H1 (cell line): Measurements from ENCODE around the gene CD28. TPM values are rescaled to one million over a fixed set of nuclear protein-coding genes. Genes with fewer than 3 reads are reported as not detected.

Source experiments
- CTCF ChIA-PET: fragments of 300-600 bp; sonication (Branson Sonifier 250); formaldehyde crosslinking; loops from one replicate; lab custom pipeline; 2021; ENCODE audit not compliant: partially characterized antibody; lab: Charles Lee
- POLR2A ChIA-PET: fragments of 300-600 bp; sonication (Branson Sonifier 250); formaldehyde crosslinking; loops from one replicate; lab custom pipeline; 2021; ENCODE audit warnings: inconsistent platforms; ENCODE audit not compliant: partially characterized antibody; lab: Charles Lee
- DNase-seq, 2 experiments: peaks; one replicate each; pipeline versions ENCODE4 v3.0.0 to v3.0.0-alpha.2; 2010 to 2022; ENCODE audit warnings: low spot score in 2 of 2, low read depth in 1 of 2, mixed read lengths in 1 of 2
- FAIRE-seq: peaks from 2 replicates; lab custom pipeline; 2011; peaks lifted over from hg19 to GRCh38; lab: Jason Lieb, UNC
- H2AFZ ChIP-seq: 2 replicates; pipeline ENCODE4 v1.8.1; 2012; ENCODE audit warnings: low read length, inconsistent platforms
- H2AK5ac ChIP-seq: 2 replicates; pipeline ENCODE4 v1.6.1; 2013; ENCODE audit warnings: low read depth, low read length
- H2BK120ac ChIP-seq: replicated peaks from 2 replicates; pipeline ENCODE3; 2013; ENCODE audit warnings: low read depth, low read length, inconsistent platforms
- H2BK12ac ChIP-seq: 2 replicates; pipeline ENCODE4 v1.6.1; 2013; ENCODE audit warnings: low read depth, low read length
- H2BK15ac ChIP-seq: 2 replicates; pipeline ENCODE4 v1.6.1; 2013; ENCODE audit warnings: low read length
- H2BK20ac ChIP-seq: 2 replicates; pipeline ENCODE4 v1.6.1; 2013; ENCODE audit warnings: low read length
- H2BK5ac ChIP-seq: 2 replicates; pipeline ENCODE4 v1.6.1; 2013; ENCODE audit warnings: low read depth, low read length
- H3K14ac ChIP-seq: 2 replicates; pipeline ENCODE4 v1.6.1; 2013; ENCODE audit warnings: inconsistent platforms; ENCODE audit not compliant: insufficient read length
- H3K18ac ChIP-seq: 2 replicates; pipeline ENCODE4 v1.6.1; 2013; ENCODE audit warnings: low read length; ENCODE audit errors: extremely low read depth
- H3K23ac ChIP-seq: 2 replicates; pipeline ENCODE4 v1.6.1; 2013; ENCODE audit warnings: inconsistent platforms; ENCODE audit not compliant: insufficient read length
- H3K23me2 ChIP-seq: 2 replicates; pipeline ENCODE4 v1.6.1; 2013; ENCODE audit warnings: low read depth, low read length
- H3K27ac ChIP-seq: 2 replicates; pipeline ENCODE4 v1.6.1; 2011; ENCODE audit warnings: low read depth, low read length, inconsistent platforms
- H3K27me3 ChIP-seq, 4 experiments: replicated peaks in 1 of 4; 1 replicate in 1 of 4; 2 replicates in 3 of 4; pipeline versions ENCODE4 v1.6.1 to v1.8.1; 2011 to 2013; ENCODE audit warnings: low read length in 3 of 4, mild to moderate bottlenecking in 3 of 4, inconsistent platforms in 2 of 4, mixed read lengths in 2 of 4, moderate library complexity in 1 of 4; ENCODE audit not compliant: control insufficient read depth in 3 of 4, insufficient read depth in 3 of 4; ENCODE audit errors: extremely low read depth in 1 of 4
- H3K36me3 ChIP-seq, 4 experiments: 2 replicates each; pipeline versions ENCODE4 v1.6.1 to v1.8.1; 2011 to 2013; ENCODE audit warnings: mild to moderate bottlenecking in 4 of 4, low read length in 3 of 4, moderate library complexity in 2 of 4, control low read depth in 1 of 4, inconsistent platforms in 1 of 4; ENCODE audit not compliant: insufficient read depth in 4 of 4, control insufficient read depth in 2 of 4
- H3K4ac ChIP-seq: replicated peaks from 2 replicates; pipeline ENCODE3; 2013; ENCODE audit warnings: low read length, low read depth, mixed read lengths, inconsistent platforms; ENCODE audit not compliant: insufficient read length
- H3K4me1 ChIP-seq, 4 experiments: replicated peaks in 1 of 4; 1 replicate in 1 of 4; 2 replicates in 3 of 4; pipeline versions ENCODE4 v1.6.1 to v1.8.1; 2011 to 2013; ENCODE audit warnings: low read length in 3 of 4, inconsistent platforms in 2 of 4, mixed read lengths in 1 of 4; ENCODE audit not compliant: insufficient read depth in 4 of 4, control insufficient read depth in 3 of 4
- H3K4me2 ChIP-seq, 2 experiments: 2 replicates each; pipeline versions ENCODE4 v1.6.1 to v1.8.1; 2011 to 2013; ENCODE audit warnings: low read depth in 2 of 2, low read length in 2 of 2, control low read depth in 1 of 2, inconsistent platforms in 1 of 2, mild to moderate bottlenecking in 1 of 2; ENCODE audit not compliant: insufficient read depth in 1 of 2
- H3K4me3 ChIP-seq, 4 experiments: fragments of 200-600, 300-600 bp in 1 of 4; sonication (generic), shearing (Covaris generic), sonication (Bioruptor Twin) in 1 of 4; 2 replicates each; pipeline versions ENCODE4 v1.5.1 to v1.8.1; 2011 to 2016; ENCODE audit warnings: low read length in 4 of 4, low read depth in 3 of 4, control low read depth in 2 of 4, inconsistent platforms in 2 of 4, mild to moderate bottlenecking in 2 of 4, mixed read lengths in 1 of 4, moderate library complexity in 1 of 4; ENCODE audit not compliant: insufficient read depth in 2 of 4; ENCODE audit errors: extremely low read depth in 1 of 4
- H3K56ac ChIP-seq: replicated peaks from 2 replicates; pipeline ENCODE3; 2013; ENCODE audit warnings: low read depth, mild to moderate bottlenecking, mixed read lengths, low read length, inconsistent platforms; ENCODE audit not compliant: insufficient read length
- H3K79me1 ChIP-seq: 2 replicates; pipeline ENCODE4 v1.6.1; 2013; ENCODE audit warnings: low read depth, low read length, control low read depth
- H3K79me2 ChIP-seq, 2 experiments: 2 replicates each; pipeline versions ENCODE4 v1.6.1 to v1.8.1; 2012 to 2013; ENCODE audit warnings: low read length in 2 of 2, mild to moderate bottlenecking in 2 of 2, inconsistent platforms in 1 of 2; ENCODE audit not compliant: insufficient read depth in 2 of 2, control insufficient read depth in 1 of 2
- H3K9ac ChIP-seq, 4 experiments: replicated peaks in 1 of 4; 1 replicate in 1 of 4; 2 replicates in 3 of 4; pipeline versions ENCODE4 v1.6.1 to v1.8.1; 2011 to 2013; ENCODE audit warnings: low read depth in 3 of 4, low read length in 3 of 4, control low read depth in 2 of 4, mild to moderate bottlenecking in 2 of 4, moderate library complexity in 2 of 4, inconsistent platforms in 1 of 4; ENCODE audit errors: extremely low read depth in 1 of 4
- H3K9me3 ChIP-seq, 2 experiments: 2 replicates each; pipeline versions ENCODE4 v1.6.1 to v1.8.1; 2012 to 2013; ENCODE audit warnings: mild to moderate bottlenecking in 2 of 2, moderate library complexity in 2 of 2, control low read depth in 1 of 2, inconsistent platforms in 1 of 2, low read depth in 1 of 2, low read length in 1 of 2, mixed read lengths in 1 of 2; ENCODE audit not compliant: insufficient read depth in 2 of 2
- H4K20me1 ChIP-seq, 2 experiments: replicated peaks in 1 of 2; 2 replicates each; pipeline versions ENCODE3 to v1.8.1; 2011 to 2013; ENCODE audit warnings: inconsistent platforms in 2 of 2, low read length in 2 of 2, mild to moderate bottlenecking in 1 of 2; ENCODE audit not compliant: insufficient read depth in 2 of 2, control insufficient read depth in 1 of 2
- H4K5ac ChIP-seq: 2 replicates; pipeline ENCODE4 v1.6.1; 2013; ENCODE audit warnings: low read length, low read depth, mixed read lengths, inconsistent platforms; ENCODE audit not compliant: insufficient read length
- H4K8ac ChIP-seq: 2 replicates; pipeline ENCODE4 v1.8.0; 2013; ENCODE audit warnings: mild to moderate bottlenecking, moderate library complexity, low read length, inconsistent platforms; ENCODE audit not compliant: insufficient read depth; ENCODE audit errors: extremely low read depth
- H4K91ac ChIP-seq: replicated peaks from 2 replicates; pipeline ENCODE3; 2013; ENCODE audit warnings: low read length, mixed read lengths, inconsistent platforms; ENCODE audit not compliant: insufficient read length
- CTBP2 ChIP-seq: IDR thresholded peaks from 2 replicates; pipeline ENCODE4 v1.7.0; 2011; ENCODE audit warnings: borderline replicate concordance, mild to moderate bottlenecking, moderate library complexity, mixed read lengths, low read length; ENCODE audit not compliant: insufficient read depth, insufficient read length
- TBP ChIP-seq: IDR thresholded peaks from 2 replicates; pipeline ENCODE4 v1.6.1; 2011; ENCODE audit warnings: low read depth, low read length, improper control_type of control experiment
- WGBS, 2 experiments: shearing (Covaris generic) in 1 of 2; methylation state at CpG; one replicate each; pipeline versions ENCODE4 v1.1.6 to v1.1.7; 2013 to 2015; ENCODE audit warnings: low lambda C conversion rate in 2 of 2, mixed read lengths in 2 of 2, inconsistent platforms in 1 of 2, low coverage in 1 of 2, missing lambda C conversion rate in 1 of 2; ENCODE audit not compliant: insufficient replicate concordance in 2 of 2, insufficient coverage in 1 of 2, insufficient read length in 1 of 2; ENCODE audit errors: extremely low coverage in 1 of 2, missing lambda C conversion rate in 1 of 2; 5-methylcytosine and 5-hydroxymethylcytosine counted together
- polyA plus RNA-seq, 7 experiments: library from polyadenylated mRNA; depleted of rRNA in 3 of 7; stranded (reverse) in 5 of 7; unstranded in 2 of 7; fragments of >200 nt in 5 of 7; fragments of 200-250 nt in 2 of 7; gene quantifications; 1 replicate in 5 of 7; 2 replicates in 1 of 7; 4 replicates in 1 of 7; pipeline versions ENCODE4 v1.2.1 to v1.2.3, GENCODE V29; 2011 to 2013; ENCODE audit warnings: missing spikeins in 2 of 7, mixed read lengths in 2 of 7
- total RNA-seq: library from RNA; stranded (reverse); fragmentation: NEBNext Ultra II Directional; extraction: Animal tissue kit (Norgen Biotek cat#: 25700); gene quantifications from 2 replicates; pipeline ENCODE4 v1.2.1, GENCODE V29; 2021

Gene CD28
- total and polyA plus RNA-seq, 2 of the 8 experiments (the other 6 are each of a cell fraction or from before 2014, with no cell fraction given), result not detected

DNA sequence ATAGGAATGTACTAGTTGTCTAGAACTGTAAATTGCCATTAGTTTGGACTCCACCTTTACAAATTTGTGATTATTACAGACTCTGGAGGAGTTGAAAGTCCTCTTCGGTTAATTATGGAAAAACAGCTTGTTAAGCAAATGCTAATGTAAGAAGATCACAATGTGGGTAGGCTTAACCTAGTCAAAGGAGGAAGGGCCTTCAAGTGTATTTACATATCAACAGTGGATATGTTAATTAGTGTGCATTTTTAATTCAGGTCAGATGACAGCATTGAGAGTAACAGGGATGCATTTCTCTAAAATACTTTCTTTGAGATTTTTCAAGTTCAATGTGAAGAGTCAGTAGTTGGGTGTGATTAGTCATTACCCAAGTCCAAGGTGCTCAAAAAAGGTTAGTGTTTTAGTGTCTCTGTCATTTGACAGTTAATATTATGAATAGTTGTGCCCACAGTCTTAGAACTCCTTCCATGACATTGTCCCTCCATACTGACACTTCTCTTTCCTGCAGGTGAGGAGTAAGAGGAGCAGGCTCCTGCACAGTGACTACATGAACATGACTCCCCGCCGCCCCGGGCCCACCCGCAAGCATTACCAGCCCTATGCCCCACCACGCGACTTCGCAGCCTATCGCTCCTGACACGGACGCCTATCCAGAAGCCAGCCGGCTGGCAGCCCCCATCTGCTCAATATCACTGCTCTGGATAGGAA is 28.0 kb downstream of the CD28 start:
- H2BK120ac ChIP-seq, result no peak overlapping the region
- H3K23ac ChIP-seq, result no peak overlapping the region
- no peak overlapping the region; the same call in 1 of the 2 replicates for H2BK5ac ChIP-seq
- H3K27ac ChIP-seq, result no peak overlapping the region
- no peaks in the 10 kb centered on the region for H3K79me1 ChIP-seq
- 98% methylated on average over 12 of the region's 12 CpGs; no CpG with 5 or more reads in 1 of the 2 experiments for WGBS, 2 experiments
- H4K5ac ChIP-seq, result no peak overlapping the region
- peaks cover 0 to 3% of the 10 kb centered on the region in 2 experiments; a peak in 1 of 4 replicates for H3K9me3 ChIP-seq
- DNase-seq (no peak), FAIRE-seq (peak; percentile 24)
- no peak overlapping the region for H2AFZ ChIP-seq
- peak overlapping the region; percentile 48 for H4K91ac ChIP-seq
- H3K27me3 ChIP-seq, result no peaks in the 10 kb centered on the region
- H4K20me1 ChIP-seq, result no peaks in the 10 kb centered on the region
- no peaks in the 10 kb centered on the region for H3K79me2 ChIP-seq
- no peak overlapping the region for H2BK15ac ChIP-seq
- H3K4me3 ChIP-seq, result no peak overlapping the region
- peaks cover 0 to 3% (median 0%) of the 10 kb centered on the region in 4 experiments; a peak in 3 of 7 replicates for H3K4me1 ChIP-seq
- POLR2A ChIA-PET, result no interaction called here
- H3K18ac ChIP-seq, result no peak overlapping the region
- no peak overlapping the region for H3K56ac ChIP-seq
- H3K23me2 ChIP-seq, result no peaks in the 10 kb centered on the region
- no peak overlapping the region for H2BK20ac ChIP-seq
- no peak overlapping the region for H4K8ac ChIP-seq
- no peak overlapping the region for H3K9ac ChIP-seq
- H3K36me3 ChIP-seq, result no peaks in the 10 kb centered on the region
- H3K4me2 ChIP-seq, result no peak overlapping the region
- H3K14ac ChIP-seq, result no peak overlapping the region
- no peak overlapping the region for H3K4ac ChIP-seq
- 0 out of 2 replicates have a peak overlapping the region, but pooled peaks have one; percentile 22 for H2BK12ac ChIP-seq
- no peak overlapping the region for H2AK5ac ChIP-seq
- CTCF ChIA-PET, result interaction anchor here (1.4 kb wide), 1 partner anchor 30 kb away, joined by 4 read pairs; no protein-coding TSS in a partner anchor
- no peak for TF ChIP-seq TBP
- no peak for TF ChIP-seq CTBP2
